Parathyroid adenoma (tissue), 2 donors: ENCODE results near the gene STAM.

Experiments
- H2AFZ ChIP-seq: fragments of 300-600 bp; sonication (generic); one replicate; pipeline ENCODE4 v1.7.0; 2017; ENCODE audit warnings: antibody characterized with exemption, mild to moderate bottlenecking
- H3K27ac ChIP-seq: fragments of 300-600 bp; sonication (generic); one replicate; pipeline ENCODE4 v1.7.0; 2017
- H3K27me3 ChIP-seq: fragments of 300-600 bp; sonication (generic); one replicate; pipeline ENCODE4 v1.7.0; 2017; ENCODE audit warnings: low read length; ENCODE audit not compliant: control insufficient read depth, insufficient read depth
- H3K36me3 ChIP-seq: fragments of 300-600 bp; sonication (generic); one replicate; pipeline ENCODE4 v1.7.0; 2017; ENCODE audit warnings: low read length; ENCODE audit not compliant: control insufficient read depth, insufficient read depth
- H3K4me1 ChIP-seq: fragments of 300-600 bp; sonication (generic); one replicate; pipeline ENCODE4 v1.7.0; 2017; ENCODE audit warnings: control low read depth
- H3K4me2 ChIP-seq: fragments of 300-600 bp; sonication (generic); one replicate; pipeline ENCODE4 v1.7.0; 2017; ENCODE audit warnings: low read length
- H3K4me3 ChIP-seq: fragments of 300-600 bp; sonication (generic); one replicate; pipeline ENCODE4 v1.7.0; 2017; ENCODE audit warnings: low read depth, low read length
- H3K79me2 ChIP-seq: fragments of 300-600 bp; sonication (generic); one replicate; pipeline ENCODE4 v1.7.0; 2017; ENCODE audit warnings: control low read depth
- H3K9ac ChIP-seq: fragments of 300-600 bp; sonication (generic); one replicate; pipeline ENCODE4 v1.7.0; 2017; ENCODE audit warnings: mild to moderate bottlenecking
- H3K9me3 ChIP-seq: fragments of 300-600 bp; sonication (generic); one replicate; pipeline ENCODE4 v1.7.0; 2017; ENCODE audit warnings: low read length; ENCODE audit not compliant: control insufficient read depth
- TF ChIP-seq, protein P1 (sequence below): fragments of 300-600 bp; sonication (generic); IDR thresholded peaks from one replicate; pipeline ENCODE4 v1.7.0; 2017; ENCODE audit warnings: antibody characterized with exemption, mild to moderate bottlenecking
- donor health status: primary hyperparathyroidism.

Gene STAM

DNA sequence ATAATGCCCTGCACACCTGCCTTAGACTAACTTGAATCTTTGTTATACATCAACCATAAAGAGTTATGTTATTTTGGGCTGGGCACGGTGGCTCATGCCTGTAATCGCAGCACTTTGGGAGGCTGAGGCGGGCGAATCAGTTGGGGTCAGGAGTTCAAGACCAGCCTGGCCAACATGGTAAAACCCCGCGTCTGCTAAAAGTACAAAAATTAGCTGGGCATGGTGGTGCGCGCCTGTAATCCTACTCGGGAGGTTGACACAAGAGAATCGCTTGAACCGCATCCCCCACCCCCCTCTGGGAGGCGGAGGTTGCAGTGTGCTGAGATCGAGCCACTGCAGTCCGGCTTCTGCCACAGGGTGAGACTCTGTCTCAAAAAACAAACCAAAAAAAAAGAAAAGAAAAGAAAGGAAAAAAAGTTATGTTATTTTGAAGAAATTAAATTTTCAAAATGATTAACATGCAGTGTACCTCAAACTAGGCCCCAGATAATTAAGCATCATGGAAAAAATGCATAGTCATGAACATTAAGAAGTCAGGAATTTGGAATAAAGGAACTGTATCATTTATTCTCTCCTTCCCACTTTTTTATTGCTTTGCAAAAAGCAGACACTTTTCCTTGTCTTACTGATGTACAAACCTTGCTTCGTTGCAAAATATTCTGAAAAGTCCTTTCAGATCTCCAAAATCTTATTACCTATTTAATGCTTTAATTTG lies 43.3 kb downstream of the STAM start:
- Histone ChIP-seq H3K4me3 (no peak overlapping the region), H3K9me3 (no peaks in the 10 kb centered on the region), H3K27ac (no peak overlapping the region), H3K79me2 (no peaks in the 10 kb centered on the region), H2AFZ (no peak overlapping the region), H3K4me2 (no peak overlapping the region), H3K4me1 (peaks cover 4% of the 10 kb centered on the region), H3K36me3 (no peaks in the 10 kb centered on the region), H3K9ac (no peak overlapping the region), H3K27me3 (no peaks in the 10 kb centered on the region)
- TF ChIP-seq, protein P1, sequence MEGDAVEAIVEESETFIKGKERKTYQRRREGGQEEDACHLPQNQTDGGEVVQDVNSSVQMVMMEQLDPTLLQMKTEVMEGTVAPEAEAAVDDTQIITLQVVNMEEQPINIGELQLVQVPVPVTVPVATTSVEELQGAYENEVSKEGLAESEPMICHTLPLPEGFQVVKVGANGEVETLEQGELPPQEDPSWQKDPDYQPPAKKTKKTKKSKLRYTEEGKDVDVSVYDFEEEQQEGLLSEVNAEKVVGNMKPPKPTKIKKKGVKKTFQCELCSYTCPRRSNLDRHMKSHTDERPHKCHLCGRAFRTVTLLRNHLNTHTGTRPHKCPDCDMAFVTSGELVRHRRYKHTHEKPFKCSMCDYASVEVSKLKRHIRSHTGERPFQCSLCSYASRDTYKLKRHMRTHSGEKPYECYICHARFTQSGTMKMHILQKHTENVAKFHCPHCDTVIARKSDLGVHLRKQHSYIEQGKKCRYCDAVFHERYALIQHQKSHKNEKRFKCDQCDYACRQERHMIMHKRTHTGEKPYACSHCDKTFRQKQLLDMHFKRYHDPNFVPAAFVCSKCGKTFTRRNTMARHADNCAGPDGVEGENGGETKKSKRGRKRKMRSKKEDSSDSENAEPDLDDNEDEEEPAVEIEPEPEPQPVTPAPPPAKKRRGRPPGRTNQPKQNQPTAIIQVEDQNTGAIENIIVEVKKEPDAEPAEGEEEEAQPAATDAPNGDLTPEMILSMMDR: no peak

DNA sequence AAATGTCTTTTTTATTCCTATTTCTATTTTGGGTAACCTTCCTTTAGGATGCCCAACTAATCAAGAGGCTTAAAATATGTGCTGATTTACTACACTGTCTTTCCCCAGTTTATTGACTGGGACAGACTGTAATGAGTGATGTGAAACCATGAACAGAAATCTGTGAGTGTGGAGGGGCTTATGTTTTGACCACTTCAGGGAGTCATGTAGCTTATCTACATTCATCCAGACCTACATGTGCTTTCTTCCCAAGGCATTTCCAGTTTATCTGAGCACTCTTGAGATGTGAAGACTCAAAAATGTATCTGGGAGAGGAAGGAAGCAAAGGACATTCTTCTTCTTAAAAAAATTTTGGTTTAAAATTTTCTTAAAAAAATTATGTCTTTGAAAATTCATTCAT lies 45.2 kb downstream of the STAM start:
- Histone ChIP-seq H3K27me3 (no peaks in the 10 kb centered on the region), H3K79me2 (no peaks in the 10 kb centered on the region), H3K27ac (no peak overlapping the region), H3K9ac (no peak overlapping the region), H3K4me2 (no peak overlapping the region), H3K9me3 (no peaks in the 10 kb centered on the region), H2AFZ (no peak overlapping the region), H3K36me3 (no peaks in the 10 kb centered on the region), H3K4me3 (no peak overlapping the region), H3K4me1 (no peaks in the 10 kb centered on the region)
- TF ChIP-seq, protein P1: no peak

DNA sequence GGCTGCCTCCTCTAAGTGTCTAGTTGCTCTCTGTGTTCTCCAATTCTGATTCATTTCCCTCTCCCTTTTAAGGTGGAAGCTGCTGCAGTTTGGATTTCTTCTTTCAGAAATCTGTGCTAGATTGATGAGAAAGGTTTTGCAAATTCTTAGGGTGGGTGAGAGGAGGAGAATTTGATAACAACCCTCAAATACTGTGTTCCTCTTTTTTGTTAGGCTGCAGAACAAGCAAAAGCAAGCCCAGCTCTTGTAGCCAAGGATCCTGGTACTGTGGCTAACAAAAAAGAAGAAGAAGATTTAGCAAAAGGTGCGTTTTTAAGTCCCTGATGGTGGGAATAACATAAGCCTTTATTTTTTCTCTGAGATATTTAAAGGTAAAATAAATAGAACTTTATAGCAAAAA lies 49.1 kb downstream of the STAM start:
- Histone ChIP-seq H3K79me2 (no peaks in the 10 kb centered on the region), H3K27me3 (no peaks in the 10 kb centered on the region), H3K9me3 (no peaks in the 10 kb centered on the region), H2AFZ (no peak overlapping the region), H3K36me3 (no peaks in the 10 kb centered on the region), H3K4me1 (no peaks in the 10 kb centered on the region), H3K4me3 (no peak overlapping the region), H3K9ac (no peak overlapping the region), H3K27ac (no peak overlapping the region), H3K4me2 (no peak overlapping the region)
- TF ChIP-seq, protein P1: no peak

DNA sequence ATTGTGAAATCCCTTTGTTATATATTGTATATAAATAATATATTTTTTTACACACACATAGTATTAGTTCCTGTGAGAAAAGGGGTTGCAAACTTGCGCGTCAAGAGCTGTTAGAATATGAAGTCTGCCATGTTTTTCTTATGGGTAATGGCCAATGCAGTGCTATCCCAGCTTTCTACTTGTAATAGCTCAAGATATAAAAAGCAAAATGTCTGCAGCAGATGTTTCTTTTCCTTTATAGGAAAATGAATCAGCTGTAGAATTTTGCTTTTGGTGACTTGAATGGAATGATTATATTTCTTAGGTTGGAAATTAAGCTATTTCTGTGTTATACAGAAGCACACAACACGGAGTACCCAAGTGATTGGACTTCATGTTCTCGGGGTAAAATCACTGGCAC lies 54.7 kb downstream of the STAM start:
- Histone ChIP-seq H3K27me3 (no peaks in the 10 kb centered on the region), H3K4me1 (no peaks in the 10 kb centered on the region), H3K4me3 (no peak overlapping the region), H3K36me3 (no peaks in the 10 kb centered on the region), H3K4me2 (no peak overlapping the region), H3K9ac (no peak overlapping the region), H3K27ac (no peak overlapping the region), H2AFZ (no peak overlapping the region), H3K9me3 (no peaks in the 10 kb centered on the region), H3K79me2 (no peaks in the 10 kb centered on the region)
- TF ChIP-seq, protein P1: no peak

DNA sequence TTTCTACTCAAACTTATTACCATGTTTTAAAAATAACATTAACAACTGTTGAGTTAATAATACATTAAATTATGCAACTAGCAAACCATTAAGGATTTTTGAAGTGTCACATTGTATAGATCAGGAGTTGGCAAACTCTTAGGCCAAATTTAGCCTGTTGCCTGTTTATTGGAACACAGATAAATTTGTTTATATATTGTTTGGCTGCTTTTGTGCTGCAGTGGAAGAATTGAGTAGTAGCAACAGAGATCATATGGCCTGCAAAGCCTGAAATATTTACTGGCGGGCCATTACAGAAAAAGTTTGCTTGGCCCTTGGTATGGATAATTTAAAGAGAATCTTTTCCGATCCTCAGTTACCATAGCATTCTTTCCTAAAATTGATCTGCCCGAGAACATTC lies 57.4 kb downstream of the STAM start:
- Histone ChIP-seq H3K79me2 (no peaks in the 10 kb centered on the region), H3K27me3 (no peaks in the 10 kb centered on the region), H3K9ac (no peak overlapping the region), H3K4me2 (no peak overlapping the region), H2AFZ (no peak overlapping the region), H3K4me1 (no peaks in the 10 kb centered on the region), H3K27ac (no peak overlapping the region), H3K4me3 (no peak overlapping the region), H3K36me3 (no peaks in the 10 kb centered on the region), H3K9me3 (no peaks in the 10 kb centered on the region)
- TF ChIP-seq, protein P1: no peak
